HFF-Myc (cell line): ENCODE data around the gene OAT.

Experiments
- DNase-seq: peaks from one replicate; pipeline ENCODE4 v3.0.0-alpha.2; 2011; ENCODE audit warnings: low read depth; ENCODE audit errors: extremely low read depth
- H3K4me3 ChIP-seq: replicated peaks from 2 replicates; pipeline ENCODE4 v1.5.1; 2011; ENCODE audit warnings: low read depth, mild to moderate bottlenecking, control low read depth, low read length
- CTCF ChIP-seq: IDR thresholded peaks from 2 replicates; pipeline ENCODE4 v1.5.1; 2012; ENCODE audit warnings: mild to moderate bottlenecking, low read depth, low read length, control low read depth; ENCODE audit errors: missing control alignments

Gene OAT

GRCh38 chr10:124378271-124378670, 40.5 kb downstream of the OAT start:
- no peak for TF ChIP-seq CTCF
- DNase-seq, result no peak
- H3K4me3 ChIP-seq, result no peak overlapping the region

- no peak for TF ChIP-seq CTCF
- no peak for DNase-seq
- no peak overlapping the region for H3K4me3 ChIP-seq
Observed at GRCh38 chr10:124377101-124377500, 41.6 kb downstream of the OAT start.

GRCh38 chr10:124376411-124376810, 42.3 kb downstream of the OAT start:
- DNase-seq, result no peak
- no peak for TF ChIP-seq CTCF
- H3K4me3 ChIP-seq, result no peak overlapping the region

GRCh38 chr10:124375691-124376090, 43.0 kb downstream of the OAT start:
- TF ChIP-seq CTCF, result no peak
- H3K4me3 ChIP-seq, result no peak overlapping the region
- no peak for DNase-seq

GRCh38 chr10:124375353-124375614, 43.4 kb downstream of the OAT start:
- no peak overlapping the region for H3K4me3 ChIP-seq
- no peak for DNase-seq
- no peak for TF ChIP-seq CTCF

GRCh38 chr10:124374535-124375352, 44.0 kb downstream of the OAT start:
- DNase-seq, result no peak
- no peak overlapping the region for H3K4me3 ChIP-seq
- TF ChIP-seq CTCF, result no peak

GRCh38 chr10:124372899-124373298, 45.8 kb downstream of the OAT start:
- no peak for DNase-seq
- TF ChIP-seq CTCF, result no peak
- H3K4me3 ChIP-seq, result no peak overlapping the region
